CD4-positive, alpha-beta T cell treated with Interleukin-15 for 4 hours (primary cell): ENCODE data around the gene CMTM8.
A peak's percentile ranks its signal among the peaks of the same experiment; 100 is the strongest.

Source experiments
- DNase-seq: peaks from one replicate; pipeline ENCODE4 v3.0.0-alpha.2; 2020; ENCODE audit warnings: low spot score

Gene CMTM8

GRCh38 chr3:32280262-32280910 is 41.9 kb downstream of the CMTM8 start:
- DNase-seq, result no peak

GRCh38 chr3:32281570-32282106 is 43.2 kb downstream of the CMTM8 start:
- DNase-seq, result no peak

- DNase-seq, result no peak
Measured at GRCh38 chr3:32282578-32283154, 44.2 kb downstream of the CMTM8 start.

- DNase-seq, result no peak
Measured at GRCh38 chr3:32283304-32283703, 44.8 kb downstream of the CMTM8 start.

GRCh38 chr3:32284443-32285212 is 46.1 kb downstream of the CMTM8 start:
- no peak for DNase-seq

GRCh38 chr3:32285891-32286290 is 47.4 kb downstream of the CMTM8 start:
- DNase-seq, result no peak

- peak; percentile 57 for DNase-seq
Measured at GRCh38 chr3:32288819-32289218, 50.3 kb downstream of the CMTM8 start.

GRCh38 chr3:32290619-32291018 is 52.1 kb downstream of the CMTM8 start:
- DNase-seq, result no peak

- no peak for DNase-seq
Measured at GRCh38 chr3:32292085-32292796, 53.8 kb downstream of the CMTM8 start.

GRCh38 chr3:32293903-32294302 is 55.4 kb downstream of the CMTM8 start:
- no peak for DNase-seq

- peak; percentile 75 for DNase-seq
Measured at GRCh38 chr3:32296251-32297204, 58.0 kb downstream of the CMTM8 start.

GRCh38 chr3:32297366-32297765 is 58.9 kb downstream of the CMTM8 start:
- DNase-seq, result peak; percentile 82

GRCh38 chr3:32301426-32301825 is 62.9 kb downstream of the CMTM8 start:
- DNase-seq, result peak; percentile 18

- DNase-seq, result no peak
Measured at GRCh38 chr3:32302601-32303398, 64.3 kb downstream of the CMTM8 start.

- DNase-seq, result peak; percentile 61
Measured at GRCh38 chr3:32303399-32303747, 64.9 kb downstream of the CMTM8 start.

GRCh38 chr3:32303977-32304881 is 65.7 kb downstream of the CMTM8 start:
- no peak for DNase-seq

GRCh38 chr3:32305361-32305876 is 66.9 kb downstream of the CMTM8 start:
- no peak for DNase-seq

GRCh38 chr3:32306072-32306471 is 67.6 kb downstream of the CMTM8 start:
- DNase-seq, result no peak

- no peak for DNase-seq
Measured at GRCh38 chr3:32307591-32307990, 69.1 kb downstream of the CMTM8 start.
